Measurements from ENCODE around the gene PLPP7. TPM values are rescaled to one million over a fixed set of nuclear protein-coding genes. Genes with fewer than 3 reads are reported as not detected.

The PLPP7 gene
- polyA plus RNA-seq, 1 of the 3 experiments (the other 2 are of a cell fraction): 8.6 TPM

- H3K9me3 ChIP-seq: no peaks in the 10 kb centered on the region
- TF ChIP-seq USF2 (IDR thresholded peaks at IDR 0.05; ENCODE audit: borderline replicate concordance, low read depth, low read length) (no peak), FOSL2 (IDR thresholded peaks at IDR 0.05; ENCODE audit: borderline replicate concordance, low read depth) (no peak), EP300 (IDR thresholded peaks at IDR 0.05; ENCODE audit: borderline replicate concordance in 1 of 2, low read depth in 1 of 2, low read length in 1 of 2) (no peak), MXI1 (IDR thresholded peaks at IDR 0.05; ENCODE audit: low read depth, low read length) (no peak), RFX5 (IDR thresholded peaks at IDR 0.05; ENCODE audit: low read length) (no peak), RXRA (IDR thresholded peaks at IDR 0.05; ENCODE audit: borderline replicate concordance, low read depth) (no peak), PBX3 (IDR thresholded peaks at IDR 0.05) (no peak), FOXM1 (IDR thresholded peaks at IDR 0.05; ENCODE audit: low read depth) (no peak), YY1 (IDR thresholded peaks at IDR 0.05; ENCODE audit: low read depth) (no peak), CHD2 (IDR thresholded peaks at IDR 0.05; ENCODE audit: low read length, partially characterized antibody) (no peak), POLR2AphosphoS5 (IDR thresholded peaks at IDR 0.05; ENCODE audit: low read depth, low read length) (no peak), CTCF (IDR thresholded peaks at IDR 0.05) (no peak), REST (IDR thresholded peaks at IDR 0.05; ENCODE audit: low read depth, low read length) (no peak), SMC3 (IDR thresholded peaks at IDR 0.05; ENCODE audit: low read depth, low read length) (no peak), ELF1 (IDR thresholded peaks at IDR 0.05) (no peak), TEAD4 (IDR thresholded peaks at IDR 0.05; ENCODE audit: borderline replicate concordance, insufficient read depth) (no peak), TAF1 (IDR thresholded peaks at IDR 0.05; ENCODE audit: borderline replicate concordance, low read depth, low read length) (no peak), ZBTB33 (IDR thresholded peaks at IDR 0.05; ENCODE audit: borderline replicate concordance, low read depth) (no peak), USF1 (IDR thresholded peaks at IDR 0.05; ENCODE audit: borderline replicate concordance, low read depth) (no peak), RAD21 (IDR thresholded peaks at IDR 0.05; ENCODE audit: low read length) (no peak)
- no peaks in the 10 kb centered on the region for H3K79me2 ChIP-seq (ENCODE audit: insufficient read depth)
- no peak overlapping the region for H2AFZ ChIP-seq (ENCODE audit: low read depth)
- no peaks in the 10 kb centered on the region for H3K9me2 ChIP-seq
- no peak overlapping the region for H3K27ac ChIP-seq (ENCODE audit: low read depth in 2 of 2, low read length in 1 of 2)
- DNase-seq: no peak
- no peaks in the 10 kb centered on the region for H3K27me3 ChIP-seq (ENCODE audit: insufficient read depth)
- peaks cover 0 to 33% of the 10 kb centered on the region in 2 experiments; a peak in 1 of 4 replicates for H3K4me1 ChIP-seq (ENCODE audit: control insufficient read depth in 1 of 2, insufficient read depth in 2 of 2, low read depth in 1 of 2, low read length in 1 of 2)
- CTCF ChIA-PET: interaction anchor here (0.7 kb wide), 1 partner anchor 433 kb away, joined by 3 read pairs; no protein-coding TSS in a partner anchor
- POLR2A ChIA-PET: no interaction called here
- H3K36me3 ChIP-seq (replicated peaks in 1 of 2; ENCODE audit: control insufficient read depth in 1 of 2, insufficient read depth in 2 of 2, low read length in 1 of 2): peaks cover 0 to 1% of the 10 kb centered on the region in 2 experiments
- H3K9ac ChIP-seq: no peak overlapping the region
- no peaks in the 10 kb centered on the region for H3F3A ChIP-seq (replicated peaks; ENCODE audit: insufficient read depth)
- H3K4me2 ChIP-seq: no peak overlapping the region
- WGBS (ENCODE audit: low lambda C conversion rate): 84% methylated on average over 22 of the region's 22 CpGs
- H4K20me1 ChIP-seq (ENCODE audit: insufficient read depth): no peaks in the 10 kb centered on the region
- no peak overlapping the region for H3K4me3 ChIP-seq (ENCODE audit: low read depth in 2 of 2, low read length in 1 of 2)
Observed at GRCh38 chr9:131240047-131240921, 49.2 kb upstream of the PLPP7 start.

Data from SK-N-SH (cell line).